Vein endothelial cell (primary cell): ENCODE results near the gene KCND3. TPM values are rescaled to one million over a fixed set of nuclear protein-coding genes. Genes with fewer than 3 reads are reported as not detected.

Source experiments
- small RNA-seq: library from RNA; depleted of rRNA; stranded (forward); fragments of <200 nt; gene quantifications from one replicate; pipeline ENCODE3, GENCODE V24; 2012
- total RNA-seq: library from RNA; depleted of rRNA; stranded (reverse); fragments of >200 nt; gene quantifications from 2 replicates; pipeline ENCODE4 v1.2.3, GENCODE V29; 2012

Gene KCND3
- under 0.01 TPM in 2 replicates for total RNA-seq

DNA sequence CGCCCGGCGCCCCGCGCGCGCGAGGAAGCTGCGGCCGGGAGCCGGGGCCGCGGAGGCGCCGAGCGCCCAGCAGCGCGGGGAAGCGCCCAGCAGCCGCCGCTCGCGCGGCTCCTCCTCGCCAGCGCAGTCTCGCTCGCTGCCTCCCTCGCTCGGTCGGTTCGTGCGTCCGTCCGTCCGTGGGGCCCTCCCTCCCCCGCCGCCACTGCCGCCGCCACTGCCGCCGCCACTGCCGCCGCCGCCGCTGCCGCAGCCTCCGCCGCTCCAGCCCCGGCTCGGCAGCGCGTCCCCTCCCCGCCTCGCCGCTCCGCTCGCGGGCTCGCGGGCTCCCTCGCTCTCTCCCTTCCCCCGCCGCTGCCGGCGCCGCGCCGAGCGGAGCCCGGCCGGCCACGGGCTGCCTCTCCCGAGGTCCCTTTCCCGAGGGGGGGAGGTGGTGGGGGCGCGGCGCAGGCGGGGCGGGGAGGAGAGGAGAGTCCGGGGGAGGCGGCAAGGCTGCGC is at the start of gene KCND3:
TSS of gene KCND3 (minus strand) at position 138 of the 495 bp plus-strand sequence.

DNA sequence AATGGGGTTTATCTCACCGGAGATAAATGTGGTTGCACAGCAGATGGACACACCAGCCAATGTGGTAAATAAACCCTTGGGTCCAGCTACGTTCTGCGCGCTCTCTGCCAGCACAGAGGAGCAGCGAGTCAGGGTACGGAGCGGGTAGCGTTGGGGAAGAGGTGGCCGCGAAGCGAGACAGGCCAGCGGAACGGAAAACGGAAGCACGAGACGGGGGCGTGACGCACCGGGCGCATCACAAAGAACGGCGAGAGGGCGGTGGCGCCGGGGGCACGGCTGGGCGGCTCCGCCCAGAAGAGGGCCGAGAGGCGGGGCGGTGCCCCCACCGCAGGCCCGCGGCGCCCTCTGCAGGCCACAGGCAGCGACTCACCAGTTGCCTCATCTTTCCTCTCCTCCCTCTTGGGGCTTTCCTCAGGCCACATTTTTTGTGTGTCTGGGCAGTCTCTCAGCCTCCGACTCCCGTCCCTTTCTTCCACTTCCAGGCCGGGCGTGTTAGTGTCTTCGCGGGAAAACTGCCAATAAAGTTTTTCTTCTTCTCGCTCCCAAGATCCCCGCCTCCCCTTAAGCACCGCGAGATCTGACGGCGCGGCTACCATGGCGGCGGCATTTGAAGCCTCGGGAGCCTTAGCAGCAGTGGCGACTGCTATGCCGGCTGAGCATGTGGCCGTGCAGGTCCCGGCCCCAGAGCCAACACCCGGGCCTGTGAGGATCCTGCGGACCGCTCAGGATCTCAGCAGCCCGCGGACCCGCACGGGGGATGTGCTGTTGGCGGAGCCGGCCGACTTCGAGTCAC is 233.9 kb downstream of the KCND3 start, which contains the start of gene DDX20:
TSS of gene DDX20 (plus strand) at position 571 of the 793 bp plus-strand sequence. CDS start at position 595, 24 bp downstream.

DNA sequence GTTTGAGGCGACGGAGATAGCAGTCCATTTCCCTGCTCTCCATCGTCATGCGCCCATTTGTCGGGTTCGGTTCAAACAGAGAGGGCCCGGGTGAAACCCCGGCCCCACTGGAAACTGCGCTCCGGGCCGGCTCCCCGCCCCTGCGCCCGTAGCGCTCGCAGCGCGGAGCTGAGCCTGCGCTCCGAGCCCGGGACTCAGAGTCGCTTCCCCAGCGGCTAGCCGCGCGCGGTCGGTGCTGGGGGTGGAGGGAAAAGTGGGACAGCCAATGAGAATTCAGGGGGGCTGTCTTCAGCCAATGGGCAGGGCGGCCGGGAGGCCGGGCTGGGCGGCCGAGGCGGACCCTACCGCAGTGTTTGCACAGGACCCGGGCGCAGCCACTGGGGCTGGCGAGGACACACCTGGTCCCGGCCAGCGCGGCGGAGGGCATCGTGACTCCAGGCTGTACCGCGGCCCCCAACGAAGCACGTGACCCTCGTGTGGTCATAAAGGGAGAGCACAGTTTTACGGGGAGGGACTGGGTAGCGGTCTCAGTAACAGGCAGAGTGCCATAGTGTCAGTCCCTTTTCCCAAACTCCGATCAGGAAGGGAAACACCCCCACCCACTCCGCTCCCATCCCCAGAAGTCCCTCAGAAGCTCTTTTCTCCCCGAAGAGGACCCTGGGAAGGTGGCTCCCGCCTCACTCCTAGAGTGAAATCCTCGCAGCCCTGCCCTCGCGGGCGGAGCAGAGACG is 250.1 kb downstream of the KCND3 start, which contains the start of gene INKA2:
TSS of gene INKA2 (minus strand) at position 202 of the 731 bp plus-strand sequence. CDS start at position 49, 153 bp downstream.

Small RNA genes lying within 50 kb of the gene (small RNA-seq; reads per million reads assigned to genes)
- gene INKA2 = 0.85 reads per million, percentile 52 among the genes with 10 or more reads in this experiment

Other genes starting within 250 kb of the KCND3 start
- gene DDX20, start 233.8 kb downstream of the KCND3 start, total RNA-seq = 25.5 and 28.6 TPM in 2 replicates